Measurements from ENCODE around the gene MVB12B.

The MVB12B gene

GRCh38 chr9:126292736-126293521 lies 33.7 kb upstream of the MVB12B start:
- ChIA-PET CTCF (interaction anchor here (0.5 to 1.3 kb wide), 4 partner anchors 105 to 881 kb away, joined by 3 to 8 read pairs (median 4); no protein-coding TSS in a partner anchor), POLR2A (ENCODE audit: low non-redundant PET) (no interaction called here)

DNA sequence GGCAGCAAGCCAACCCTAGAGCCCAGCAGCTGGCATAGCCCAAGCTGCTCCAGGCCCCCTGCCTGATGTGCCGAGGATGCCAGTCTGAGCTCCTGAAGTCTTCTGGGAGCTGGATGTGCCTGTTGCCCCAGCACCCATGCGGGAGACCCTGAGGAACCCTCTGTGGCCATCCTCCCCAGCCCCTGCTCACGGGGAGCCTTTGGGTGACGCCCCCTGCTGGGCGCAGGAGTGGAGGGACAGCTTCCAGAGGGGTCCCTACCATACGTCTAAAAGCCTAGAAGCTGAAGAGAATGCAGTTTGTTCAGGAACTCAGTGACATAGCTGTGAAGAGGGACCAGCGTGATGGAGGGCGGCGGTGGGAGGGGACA lies 33.1 kb upstream of the MVB12B start:
- no peak; the same call in 1 of the 2 replicates for TF ChIP-seq CTCF (conservative IDR thresholded peaks at IDR 0.05; ENCODE audit: low read depth)
- DNase-seq (ENCODE audit: low spot score) = no peak
- ChIA-PET POLR2A (ENCODE audit: low non-redundant PET) (no interaction called here), CTCF (interaction anchor here (0.5 to 1.3 kb wide), 5 partner anchors 22 to 881 kb away, joined by 3 to 8 read pairs (median 4); no protein-coding TSS in a partner anchor)
- no peak overlapping the region for H3K27ac ChIP-seq

More at GRCh38 chr9:126292736-126293521, 33.7 kb upstream of the MVB12B start:
- no peak for TF ChIP-seq CTCF (conservative IDR thresholded peaks at IDR 0.05; ENCODE audit: low read depth)
- DNase-seq (ENCODE audit: low spot score) = no peak
- H3K27ac ChIP-seq = no peak overlapping the region

DNA sequence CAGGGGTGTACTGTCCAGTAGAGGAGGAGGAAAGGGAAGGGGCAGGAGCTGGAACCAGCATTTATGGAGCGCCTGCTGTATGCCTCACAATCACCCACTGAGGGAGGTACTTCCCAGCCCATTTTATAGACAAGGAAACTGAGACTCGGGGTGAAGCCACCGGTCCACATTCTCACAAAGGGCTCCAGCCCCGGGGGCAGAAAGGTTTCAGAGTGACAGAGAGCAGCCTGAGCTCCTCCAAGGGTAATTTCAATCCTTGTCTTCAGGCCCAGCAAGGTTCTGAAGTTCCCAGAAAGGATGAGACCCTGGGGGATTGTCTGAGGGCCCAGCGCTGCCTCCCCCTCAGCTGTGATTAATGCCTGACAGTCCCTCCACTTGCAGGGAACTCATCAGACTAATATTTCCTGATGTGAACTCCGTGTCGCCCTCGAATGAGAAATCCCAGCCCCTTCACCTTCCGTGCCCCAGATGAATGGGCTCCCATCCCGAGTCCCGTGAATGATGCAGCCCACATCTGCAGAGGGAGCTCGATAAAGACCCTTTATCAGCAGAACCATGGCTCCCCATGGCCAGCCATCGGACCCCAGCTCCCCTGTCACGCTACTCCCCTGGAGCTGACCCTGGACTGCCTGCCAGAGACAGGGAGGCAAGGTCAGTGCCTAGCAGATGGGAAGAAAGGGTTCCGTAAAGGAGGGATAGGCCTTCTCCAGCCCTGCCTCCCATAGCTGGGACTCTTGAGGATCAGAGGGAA lies 32.1 kb upstream of the MVB12B start:
- H3K27ac ChIP-seq = no peak overlapping the region
- ChIA-PET POLR2A (ENCODE audit: low non-redundant PET) (no interaction called here), CTCF (interaction anchor here (0.6 to 1.1 kb wide), 2 partner anchors 21 to 102 kb away, joined by 3 to 6 read pairs; no protein-coding TSS in a partner anchor)
- DNase-seq (ENCODE audit: low spot score) = no peak
- no peak for TF ChIP-seq CTCF (conservative IDR thresholded peaks at IDR 0.05; ENCODE audit: low read depth)

GRCh38 chr9:126295082-126295477 lies 31.5 kb upstream of the MVB12B start:
- no peak for DNase-seq (ENCODE audit: low spot score)
- CTCF ChIA-PET = interaction anchor here (1.1 kb wide), 1 partner anchor 102 kb away, joined by 3 read pairs; no protein-coding TSS in a partner anchor
- POLR2A ChIA-PET (ENCODE audit: low non-redundant PET) = no interaction called here
- no peak overlapping the region for H3K27ac ChIP-seq
- TF ChIP-seq CTCF (conservative IDR thresholded peaks at IDR 0.05; ENCODE audit: low read depth) = no peak

GRCh38 chr9:126295516-126295915 lies 31.1 kb upstream of the MVB12B start:
- no peak for DNase-seq (ENCODE audit: low spot score)
- ChIA-PET CTCF (interaction anchor here (0.8 to 2.3 kb wide), 3 partner anchors 101 to 888 kb away, joined by 3 to 5 read pairs (median 3); no protein-coding TSS in a partner anchor), POLR2A (ENCODE audit: low non-redundant PET) (no interaction called here)
- no peak overlapping the region for H3K27ac ChIP-seq
- no peak for TF ChIP-seq CTCF (conservative IDR thresholded peaks at IDR 0.05; ENCODE audit: low read depth)

GRCh38 chr9:126295936-126296600 lies 30.6 kb upstream of the MVB12B start:
- no peak for TF ChIP-seq CTCF (conservative IDR thresholded peaks at IDR 0.05; ENCODE audit: low read depth)
- no peak overlapping the region for H3K27ac ChIP-seq
- peak; percentile 81 for DNase-seq (ENCODE audit: low spot score)
- CTCF ChIA-PET = interaction anchor here (0.8 to 2.3 kb wide), 3 partner anchors 101 to 888 kb away, joined by 3 to 5 read pairs (median 3); no protein-coding TSS in a partner anchor
- POLR2A ChIA-PET (ENCODE audit: low non-redundant PET) = no interaction called here

All from RWPE1 (cell line).